Measurements from ENCODE around the gene IRAK1BP1. TPM values are rescaled to one million over a fixed set of nuclear protein-coding genes. Genes with fewer than 3 reads are reported as not detected.

IRAK1BP1 gene
- total and polyA plus RNA-seq, 2 donors from 2014 or later: 6.1 to 6.6 TPM

DNA sequence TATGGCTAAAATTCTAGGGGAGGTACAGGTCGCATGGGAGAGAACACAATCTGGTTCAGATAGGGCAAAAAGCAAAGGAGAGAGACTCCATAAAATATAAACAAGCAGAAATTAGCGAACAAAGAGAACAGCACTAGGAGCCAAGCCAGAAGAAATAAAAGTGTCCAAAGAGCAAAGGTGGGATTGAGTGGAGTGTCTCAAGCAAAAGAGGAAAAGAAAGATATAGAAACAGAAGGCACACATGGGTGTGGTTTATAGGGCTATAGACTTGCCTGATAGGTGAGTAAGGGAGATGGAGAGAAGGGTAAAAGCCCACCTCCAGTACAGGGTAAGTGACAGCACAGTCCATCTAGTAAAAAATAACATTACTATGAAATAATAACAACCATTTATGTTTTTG, 36.5 kb upstream of the IRAK1BP1 start:
- FAIRE-seq (no peak), DNase-seq (peak in 1 of 5 donors; percentile 16)
- Histone ChIP-seq H3K27me3 (ENCODE audit: control insufficient read depth, insufficient read depth, low read length) (no peaks in the 10 kb centered on the region), H3K27ac (ENCODE audit: low read depth in 2 of 2, low read length in 2 of 2) (no peak overlapping the region), H3K9me3 (ENCODE audit: control insufficient read depth in 2 of 3, insufficient read depth in 1 of 3, low read length in 3 of 3) (no peaks in the 10 kb centered on the region), H3K4me1 (ENCODE audit: control insufficient read depth in 2 of 3, insufficient read depth in 2 of 3, low read depth in 1 of 3, low read length in 3 of 3) (peaks cover 0 to 3% (median 0%) of the 10 kb centered on the region in 3 donors), H3K4me3 (ENCODE audit: low read length in 3 of 3) (no peak overlapping the region), H3K36me3 (ENCODE audit: control insufficient read depth in 2 of 3, insufficient read depth in 3 of 3, low read length in 3 of 3) (no peaks in the 10 kb centered on the region), H3K9ac (ENCODE audit: low read length in 3 of 3) (no peak overlapping the region)
- no peak for TF ChIP-seq CTCF (IDR thresholded peaks at IDR 0.05; ENCODE audit: borderline replicate concordance, extremely low read depth, insufficient read depth)
- intact Hi-C loops (cut with DNase I): no loop called here

GRCh38 chr6:78831492-78831891, 35.9 kb upstream of the IRAK1BP1 start:
- no peak overlapping the region for H3K27ac ChIP-seq (ENCODE audit: low read depth in 2 of 2, low read length in 2 of 2)
- FAIRE-seq: no peak
- peak in 2 of 5 donors; percentile 17 to 60 for DNase-seq

DNA sequence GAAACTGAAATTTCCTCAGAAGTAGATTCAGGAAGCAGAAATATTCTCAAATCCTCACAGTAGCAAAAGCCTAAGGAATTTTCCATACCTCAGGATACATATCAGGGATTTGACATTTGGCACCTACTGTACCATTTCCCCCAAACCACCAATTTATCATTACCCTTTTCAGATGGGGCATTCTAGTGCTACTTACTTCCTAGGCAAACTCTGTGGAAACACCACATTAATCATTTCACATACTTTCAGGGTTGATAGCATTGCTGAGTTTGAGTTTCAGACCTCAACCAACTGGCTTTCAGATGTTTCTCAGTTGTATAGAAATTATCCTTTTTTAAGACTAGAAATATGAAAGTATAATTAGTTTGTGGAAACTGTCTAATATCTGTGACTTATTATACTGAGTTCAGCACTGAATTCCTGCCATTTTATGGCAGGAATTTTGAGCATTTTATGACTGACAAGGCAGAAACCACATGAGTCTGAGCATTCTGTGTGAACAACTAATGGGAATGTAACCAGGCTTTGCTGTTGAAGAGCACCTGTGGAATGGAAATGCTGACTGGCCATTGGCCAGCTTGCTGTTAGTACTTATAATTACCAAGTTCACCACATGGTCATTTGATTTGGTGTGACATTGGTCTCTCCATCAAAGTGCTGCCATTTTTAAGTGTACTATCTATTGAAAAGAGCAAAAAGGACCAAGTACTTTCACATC, 35.1 kb upstream of the IRAK1BP1 start:
- DNase-seq: no peak
- intact Hi-C loops (cut with DNase I): no loop called here

More at GRCh38 chr6:78831492-78831891, 35.9 kb upstream of the IRAK1BP1 start:
- peaks cover 0 to 3% (median 0%) of the 10 kb centered on the region in 3 donors for H3K4me1 ChIP-seq (ENCODE audit: control insufficient read depth in 2 of 3, insufficient read depth in 2 of 3, low read depth in 1 of 3, low read length in 3 of 3)
- no peak overlapping the region for H3K9ac ChIP-seq (ENCODE audit: low read length in 3 of 3)
- H3K27me3 ChIP-seq (ENCODE audit: control insufficient read depth, insufficient read depth, low read length): no peaks in the 10 kb centered on the region
- H3K9me3 ChIP-seq (ENCODE audit: control insufficient read depth in 2 of 3, insufficient read depth in 1 of 3, low read length in 3 of 3): no peaks in the 10 kb centered on the region
- intact Hi-C loops (cut with DNase I): no loop called here
- no peaks in the 10 kb centered on the region for H3K36me3 ChIP-seq (ENCODE audit: control insufficient read depth in 2 of 3, insufficient read depth in 3 of 3, low read length in 3 of 3)
- TF ChIP-seq CTCF (IDR thresholded peaks at IDR 0.05; ENCODE audit: borderline replicate concordance, extremely low read depth, insufficient read depth): no peak
- no peak overlapping the region for H3K4me3 ChIP-seq (ENCODE audit: low read length in 3 of 3)

More for the DNA sequence above, 35.1 kb upstream of the IRAK1BP1 start:
- Histone ChIP-seq H3K4me3 (ENCODE audit: low read length in 3 of 3) (no peak overlapping the region), H3K9me3 (ENCODE audit: control insufficient read depth in 2 of 3, insufficient read depth in 1 of 3, low read length in 3 of 3) (no peaks in the 10 kb centered on the region), H3K27ac (ENCODE audit: low read depth in 2 of 2, low read length in 2 of 2) (no peak overlapping the region), H3K9ac (ENCODE audit: low read length in 3 of 3) (no peak overlapping the region), H3K4me1 (ENCODE audit: control insufficient read depth in 2 of 3, insufficient read depth in 2 of 3, low read depth in 1 of 3, low read length in 3 of 3) (peaks cover 0 to 3% (median 0%) of the 10 kb centered on the region in 3 donors), H3K27me3 (ENCODE audit: control insufficient read depth, insufficient read depth, low read length) (no peaks in the 10 kb centered on the region), H3K36me3 (ENCODE audit: control insufficient read depth in 2 of 3, insufficient read depth in 3 of 3, low read length in 3 of 3) (no peaks in the 10 kb centered on the region)
- no peak for FAIRE-seq
- no peak for TF ChIP-seq CTCF (IDR thresholded peaks at IDR 0.05; ENCODE audit: borderline replicate concordance, extremely low read depth, insufficient read depth)
